OCI-LY1 (cell line): ENCODE results near the gene TSKU.

Source experiments
- CTCF ChIP-seq: fragments of 200-600 bp; sonication (generic), shearing (Covaris generic); IDR thresholded peaks from 2 replicates; pipeline ENCODE4 v1.5.1; 2017; ENCODE audit warnings: mild to moderate bottlenecking, antibody characterized with exemption, low read length, moderate library complexity, mixed read lengths
- EZH2 ChIP-seq: fragments of 200-600 bp; sonication (generic), shearing (Covaris generic); IDR thresholded peaks from 2 replicates; pipeline ENCODE4 v1.8.0; 2017; ENCODE audit warnings: borderline replicate concordance, mixed run types, mild to moderate bottlenecking, antibody characterized with exemption, low read length, moderate library complexity, mixed read lengths

DNA sequence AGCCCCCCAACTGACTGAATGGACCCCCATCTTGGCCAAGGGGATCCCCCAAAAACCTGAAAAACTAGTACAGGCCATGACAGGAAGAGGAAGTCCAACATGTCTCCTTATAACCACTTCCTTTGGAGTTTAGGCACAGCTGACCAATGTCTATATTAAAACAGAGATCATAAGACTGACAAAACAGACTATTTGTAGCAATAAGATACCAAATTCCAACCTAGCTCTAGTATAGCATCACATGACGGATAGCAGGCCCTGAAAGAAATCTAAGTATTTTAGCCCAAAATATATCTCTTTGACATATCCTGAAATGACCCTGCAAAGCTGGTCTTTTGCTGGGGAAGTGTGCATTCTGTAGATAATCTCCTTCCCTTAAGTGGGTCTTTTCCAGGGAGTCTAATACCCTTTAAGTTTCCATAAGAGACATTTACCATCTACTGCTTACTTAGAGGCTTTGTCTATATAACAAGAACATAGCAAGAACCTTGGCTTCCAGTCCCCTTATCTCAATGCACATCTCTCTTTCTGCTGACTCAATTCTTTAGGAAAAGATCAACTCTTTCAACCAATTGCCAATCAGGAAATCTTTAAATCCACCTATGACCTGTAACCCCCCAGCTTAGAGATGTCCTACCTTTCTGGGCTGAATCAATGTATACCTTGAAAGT is 42.7 kb downstream of the TSKU start:
- TF ChIP-seq CTCF (no peak), EZH2 (no peak)
